NAMALWA (cell line): ENCODE data around the gene TMEM236.

Experiments
- DNase-seq: peaks from one replicate; pipeline ENCODE4 v3.0.0-alpha.2; 2015; ENCODE audit warnings: low spot score

TMEM236 gene

DNA sequence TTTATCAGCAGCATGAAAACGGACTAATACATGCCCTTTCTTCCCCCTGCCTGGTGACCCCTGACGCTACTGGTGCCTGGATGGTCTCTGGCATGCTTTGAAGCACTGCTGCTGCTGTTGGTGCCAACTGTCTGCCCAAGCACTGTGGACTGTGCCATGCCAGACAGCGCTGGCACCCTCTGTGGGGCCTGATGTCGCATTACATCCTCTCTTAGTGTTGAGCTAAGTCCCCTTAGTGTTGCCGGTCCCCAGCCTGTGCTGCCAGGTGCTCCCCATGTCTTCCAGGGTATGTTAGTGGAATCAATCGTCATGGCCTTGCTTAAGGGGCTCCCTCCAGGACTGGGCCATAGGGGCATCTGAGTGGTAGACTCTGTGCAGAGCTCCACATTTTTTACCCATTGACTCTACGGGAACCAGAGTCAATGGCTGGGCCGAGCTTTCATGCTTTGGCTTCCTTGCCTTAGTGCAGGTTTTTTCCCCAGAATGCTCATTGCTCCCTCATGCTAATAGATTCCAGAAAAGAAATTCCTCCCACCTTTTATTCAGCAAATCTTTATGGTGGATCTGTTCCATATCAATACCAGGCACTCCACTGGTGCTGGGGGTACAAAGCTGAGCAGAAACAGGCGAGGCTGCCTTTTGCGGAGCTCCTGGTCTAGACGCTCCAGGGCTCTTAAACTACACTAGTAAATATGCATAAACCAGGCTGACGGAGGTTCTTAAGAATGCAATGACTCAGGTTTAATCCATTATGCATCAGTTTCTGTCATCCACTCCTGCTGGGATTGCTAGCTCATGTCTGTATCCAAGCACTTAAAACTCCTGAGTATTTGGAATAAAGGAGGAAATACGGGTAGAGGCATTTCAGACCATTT lies 35.3 kb downstream of the TMEM236 start:
- DNase-seq, result no peak

DNA sequence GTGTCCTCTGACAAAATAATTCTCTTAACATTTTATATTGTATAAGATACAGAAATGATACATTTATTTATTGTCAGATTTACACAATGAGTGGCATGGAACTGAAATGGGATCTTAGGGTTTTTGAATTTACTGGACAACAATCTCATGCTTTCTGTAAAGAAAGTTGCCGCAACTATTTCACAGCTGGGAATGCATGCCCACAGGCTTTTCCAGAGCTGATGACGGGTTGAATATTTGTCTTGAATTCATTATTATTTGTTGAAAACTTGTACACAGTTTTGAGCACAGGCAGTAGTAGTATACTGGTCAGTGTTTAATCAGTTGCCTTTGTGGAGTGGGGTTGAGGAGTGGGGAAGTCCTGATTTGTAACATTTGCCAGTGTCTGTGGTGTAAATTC lies 36.6 kb downstream of the TMEM236 start:
- DNase-seq, result no peak

DNA sequence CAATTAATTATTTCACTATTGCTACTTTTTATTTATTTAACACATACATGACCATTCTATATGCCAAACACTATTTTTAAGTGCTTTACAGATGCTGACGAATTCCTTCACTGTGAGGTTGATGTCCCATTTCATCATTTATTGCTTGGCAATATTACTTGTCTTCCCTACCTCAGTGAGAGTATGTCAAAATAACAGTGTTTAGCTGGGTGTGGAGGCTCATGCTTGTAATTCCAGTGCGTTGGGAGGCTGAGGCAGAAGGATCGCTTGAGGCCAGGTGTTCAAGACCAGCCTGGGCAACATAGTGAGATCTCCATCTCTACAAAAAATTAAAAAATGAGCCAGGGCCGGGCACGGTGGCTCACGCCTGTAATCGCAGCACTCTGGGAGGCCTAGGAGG lies 37.4 kb downstream of the TMEM236 start:
- no peak for DNase-seq

DNA sequence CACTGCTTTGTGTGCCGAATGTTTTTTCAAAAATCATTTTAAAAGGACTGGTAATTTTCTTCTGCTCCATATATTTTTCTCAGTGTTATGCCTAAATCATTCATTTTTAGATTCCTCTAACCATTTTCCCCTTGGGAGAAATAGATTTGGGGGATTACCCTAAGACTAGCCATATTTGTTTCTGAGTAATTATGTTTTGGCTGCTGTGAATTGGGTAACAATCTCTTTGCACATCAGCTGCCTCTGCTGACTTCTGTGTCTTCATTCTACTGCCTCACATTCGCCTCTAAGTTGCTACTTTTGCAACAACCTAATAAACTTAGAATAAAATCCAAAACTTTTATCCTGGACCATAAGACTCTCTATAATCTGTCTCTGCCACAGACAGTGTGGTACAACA lies 38.6 kb downstream of the TMEM236 start:
- no peak for DNase-seq

DNA sequence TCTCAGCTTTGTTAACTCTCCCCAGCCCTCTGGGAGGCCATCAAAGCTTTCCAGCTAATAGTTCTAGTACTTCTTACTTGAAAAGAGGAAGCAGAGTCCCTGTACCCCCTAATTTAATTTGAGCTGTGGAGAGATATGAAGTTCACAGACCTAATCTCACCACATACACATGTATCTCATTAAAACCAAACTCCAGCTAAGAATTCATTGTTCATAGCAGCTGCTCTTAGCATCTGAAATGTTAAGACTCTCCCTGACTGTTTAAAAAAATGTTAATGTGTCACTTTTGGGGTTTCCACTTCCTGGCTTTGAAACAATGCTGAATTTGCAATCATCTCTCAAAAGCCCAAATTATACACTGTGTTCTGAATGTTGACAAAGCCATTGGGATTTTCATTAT lies 41.0 kb downstream of the TMEM236 start:
- no peak for DNase-seq

DNA sequence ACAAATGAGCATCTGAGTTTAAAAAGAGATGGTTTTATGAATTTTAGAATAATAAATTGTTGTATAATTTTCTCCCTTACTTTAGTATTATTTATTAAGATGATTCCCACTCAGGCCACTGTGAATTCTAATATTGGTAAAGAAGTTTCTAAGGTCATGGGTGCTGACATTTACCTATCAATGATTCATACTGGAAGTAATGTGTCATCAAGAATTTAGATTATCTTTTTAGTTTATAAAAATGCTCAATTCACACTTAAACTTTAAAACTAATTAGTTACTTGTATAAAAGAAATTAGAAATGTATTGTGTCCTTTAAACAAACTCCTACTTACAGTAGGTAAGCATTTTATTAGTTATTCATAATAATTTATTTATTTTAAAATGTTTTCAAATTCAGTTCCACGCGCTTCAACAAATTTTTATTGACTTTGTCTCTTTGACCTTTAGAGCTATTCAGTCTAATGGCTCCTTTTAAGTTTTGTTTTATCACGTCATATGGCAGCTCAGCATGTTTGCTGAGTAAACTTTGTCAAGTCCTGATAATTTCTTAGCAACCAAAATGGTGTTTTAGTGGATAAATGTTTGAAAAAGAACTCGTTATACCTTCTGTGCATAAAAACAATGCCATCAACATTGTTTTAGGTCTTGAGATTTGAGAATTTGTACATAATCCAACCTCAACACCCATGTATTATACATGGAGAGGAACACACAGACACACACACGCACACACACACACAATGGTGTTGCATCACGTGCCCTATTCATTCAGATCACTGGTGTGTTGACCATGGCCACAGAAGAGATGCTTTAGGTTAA lies 42.0 kb downstream of the TMEM236 start:
- no peak for DNase-seq

- no peak for DNase-seq
Observed at GRCh38 chr10:17795083-17795482, 43.1 kb downstream of the TMEM236 start.

DNA sequence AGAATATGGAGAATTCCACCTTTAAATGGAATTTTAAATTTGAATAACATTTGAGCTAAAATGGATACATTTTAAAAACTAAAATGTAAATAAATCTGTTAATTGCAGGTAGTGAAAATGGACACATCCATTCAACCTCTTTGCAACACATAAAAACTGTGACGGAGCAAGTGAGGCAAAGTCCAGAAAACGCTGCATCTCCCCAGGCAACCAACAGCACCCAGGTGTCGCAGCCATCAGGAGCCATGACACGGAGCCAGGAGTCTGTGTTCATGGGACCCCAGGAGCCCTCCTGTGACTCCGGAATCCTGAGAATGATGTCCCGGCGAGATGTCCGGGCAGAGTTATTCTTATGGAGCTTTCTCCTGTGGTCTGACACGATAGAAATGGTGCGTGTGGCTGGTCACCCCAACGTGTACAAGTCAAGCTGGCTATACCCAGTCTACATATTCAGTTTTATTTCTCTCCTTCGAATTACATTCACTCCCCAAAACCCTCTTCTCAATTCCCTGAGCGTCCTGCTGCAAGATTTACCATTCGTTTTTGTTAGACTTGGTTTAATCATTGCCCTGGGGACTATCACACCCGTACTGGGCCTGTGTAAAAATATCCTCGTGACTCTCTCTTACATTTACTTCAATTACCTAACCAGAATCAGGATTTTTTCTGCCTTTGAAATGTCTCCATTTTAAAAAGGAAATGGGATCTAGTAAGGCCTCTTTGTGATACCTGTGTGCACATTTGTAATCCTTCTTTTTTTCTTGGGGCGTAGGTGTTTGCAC lies 44.0 kb downstream of the TMEM236 start:
- DNase-seq, result no peak

GRCh38 chr10:17801507-17801906 lies 49.5 kb downstream of the TMEM236 start:
- DNase-seq, result peak; percentile 7

DNA sequence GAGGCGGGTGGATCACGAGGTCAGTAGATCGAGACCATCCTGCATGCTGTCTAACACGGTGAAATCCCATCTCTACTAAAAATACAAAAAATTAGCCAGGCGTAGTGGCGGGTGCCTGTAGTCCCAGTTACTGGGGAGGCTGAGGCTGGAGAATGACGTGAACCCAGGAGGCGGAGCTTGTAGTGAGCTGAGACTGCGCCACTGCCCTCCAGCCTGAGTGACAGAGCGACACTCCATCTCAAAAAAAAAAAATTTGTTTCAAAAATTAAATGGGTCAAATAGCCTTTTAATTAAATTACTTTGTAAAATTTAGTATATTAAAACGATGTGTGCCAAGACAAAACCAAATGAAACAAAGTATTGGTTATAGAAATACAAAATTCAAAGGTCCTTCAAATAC lies 50.3 kb downstream of the TMEM236 start:
- no peak for DNase-seq

DNA sequence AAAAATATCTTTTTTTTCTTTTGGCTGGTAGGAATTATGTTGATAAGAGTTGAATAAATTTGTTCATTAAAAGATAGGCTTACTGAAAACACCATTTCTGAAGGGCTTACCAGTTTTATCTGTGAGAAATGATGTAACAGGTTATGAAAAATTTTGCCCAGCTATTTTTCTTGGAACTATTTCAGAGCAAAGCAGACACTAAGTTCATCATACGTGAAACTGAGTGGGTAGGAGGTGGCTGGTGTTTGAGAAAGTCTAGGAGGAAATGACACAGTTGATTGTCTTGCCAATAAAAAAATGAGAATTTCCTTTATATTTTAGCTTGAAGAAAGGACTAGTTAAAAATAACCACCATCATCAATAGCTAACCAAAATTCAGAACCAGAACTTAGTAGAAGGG lies 51.0 kb downstream of the TMEM236 start:
- no peak for DNase-seq

GRCh38 chr10:17805330-17805729 lies 53.3 kb downstream of the TMEM236 start:
- DNase-seq, result no peak

DNA sequence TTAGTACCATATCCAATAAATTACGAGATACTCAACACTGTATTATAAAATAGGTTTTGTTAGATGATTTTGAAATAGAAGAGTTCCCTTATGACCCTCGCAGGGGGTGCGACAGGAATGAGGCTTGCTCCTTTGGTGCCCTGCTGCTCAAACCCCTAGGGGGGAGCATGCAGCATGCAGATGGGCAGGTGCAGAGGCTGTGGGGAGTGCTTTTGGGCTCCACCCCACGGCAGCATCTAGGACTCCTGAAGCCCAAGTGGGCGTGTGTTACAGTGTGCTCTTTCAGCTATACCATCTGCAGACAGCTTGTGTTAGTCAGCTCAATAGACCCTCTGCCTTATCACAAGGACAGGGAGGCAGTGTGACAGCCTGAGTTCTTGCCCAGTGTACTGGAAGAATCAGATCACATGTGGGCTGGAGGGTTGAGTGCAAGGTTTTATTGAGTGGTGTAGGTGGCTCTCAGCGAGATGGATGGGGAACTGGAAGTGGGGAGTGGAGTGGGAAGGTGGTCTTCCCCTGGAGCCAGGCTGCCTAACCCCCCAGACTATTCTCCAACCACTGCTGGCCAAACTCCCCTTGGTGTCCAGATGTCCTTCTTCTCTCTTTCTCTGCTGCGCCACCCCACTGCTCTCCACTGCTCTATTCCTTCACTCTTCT lies 54.0 kb downstream of the TMEM236 start:
- peak; percentile 78 for DNase-seq

DNA sequence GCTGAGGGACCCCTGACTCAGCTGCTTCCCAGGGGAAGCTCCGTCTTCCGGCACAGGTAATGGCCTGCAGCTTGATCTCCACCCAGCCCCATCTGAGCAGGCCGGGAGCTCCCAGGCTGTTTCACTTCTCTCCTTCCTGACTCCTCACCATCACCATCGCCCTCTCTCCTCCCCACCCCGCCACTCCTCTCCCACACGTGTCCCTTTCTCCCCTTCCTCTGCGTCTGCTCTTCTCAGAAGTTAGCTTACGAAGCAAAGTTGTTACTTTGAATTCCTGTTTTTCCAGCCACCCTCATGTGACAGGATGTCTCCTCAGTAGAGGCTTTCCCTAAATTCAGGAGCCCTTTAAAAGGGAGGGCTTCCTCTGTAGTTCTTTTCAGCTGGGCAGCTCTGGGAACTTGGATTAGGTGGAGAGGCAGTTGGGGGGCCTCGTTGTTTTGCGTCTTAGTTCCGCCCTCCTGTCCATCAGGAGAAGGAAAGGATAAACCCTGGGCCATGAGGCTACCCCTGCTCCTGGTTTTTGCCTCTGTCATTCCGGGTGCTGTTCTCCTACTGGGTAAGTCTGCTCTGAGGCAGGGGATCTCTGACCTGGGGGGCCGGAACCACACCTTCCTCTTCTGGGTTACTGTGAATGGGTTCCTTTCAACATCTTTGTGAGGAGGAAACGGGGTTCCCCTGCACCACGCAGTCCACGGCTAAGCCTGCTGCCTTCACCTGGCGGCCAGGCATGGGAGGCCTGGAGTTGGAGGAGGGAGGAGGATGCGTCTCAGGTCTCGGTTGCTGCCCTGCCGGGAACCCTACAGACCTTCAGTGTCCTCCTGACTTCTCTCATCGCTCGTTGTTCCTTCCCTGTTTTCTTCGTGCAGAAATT lies 57.2 kb downstream of the TMEM236 start, which contains the start of gene MRC1:
TSS of gene MRC1 (plus strand) at position 378 of the 871 bp plus-strand sequence. CDS start at position 496, 118 bp downstream.
- no peak for DNase-seq

GRCh38 chr10:17811146-17811865 lies 59.3 kb downstream of the TMEM236 start:
- no peak for DNase-seq

- DNase-seq, result no peak
Observed at GRCh38 chr10:17814973-17815372, 63.0 kb downstream of the TMEM236 start.

- no peak for DNase-seq
Observed at GRCh38 chr10:17816199-17816598, 64.2 kb downstream of the TMEM236 start.

GRCh38 chr10:17817316-17817715 lies 65.3 kb downstream of the TMEM236 start:
- no peak for DNase-seq

- no peak for DNase-seq
Observed at GRCh38 chr10:17817790-17818189, 65.8 kb downstream of the TMEM236 start.

DNA sequence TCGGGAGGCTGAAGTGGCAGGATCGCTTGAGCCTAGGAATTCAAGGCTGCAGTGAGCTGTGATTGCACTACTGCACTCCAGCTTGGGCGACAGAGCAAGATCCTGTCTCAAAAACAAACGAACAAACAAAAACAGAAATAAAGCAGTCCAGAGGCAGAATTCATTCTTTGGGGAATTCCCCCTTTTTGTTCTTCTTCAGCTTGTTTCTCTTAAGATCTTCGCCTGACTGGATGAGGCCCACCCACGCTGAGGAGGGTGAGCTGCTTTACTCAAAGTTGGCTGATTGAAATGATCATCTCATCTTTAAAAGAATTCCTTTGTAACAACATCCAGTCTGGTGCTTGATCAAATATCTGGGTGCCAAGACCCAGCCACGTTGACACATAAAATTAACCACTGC lies 67.8 kb downstream of the TMEM236 start:
- DNase-seq, result no peak
